CD4-positive, alpha-beta T cell treated with Interleukin-15 for 4 hours (primary cell): Measurements from ENCODE around the gene CCNG1.

Experiments
- DNase-seq: peaks from one replicate; pipeline ENCODE4 v3.0.0-alpha.2; 2020; ENCODE audit warnings: low spot score

The CCNG1 gene

DNA sequence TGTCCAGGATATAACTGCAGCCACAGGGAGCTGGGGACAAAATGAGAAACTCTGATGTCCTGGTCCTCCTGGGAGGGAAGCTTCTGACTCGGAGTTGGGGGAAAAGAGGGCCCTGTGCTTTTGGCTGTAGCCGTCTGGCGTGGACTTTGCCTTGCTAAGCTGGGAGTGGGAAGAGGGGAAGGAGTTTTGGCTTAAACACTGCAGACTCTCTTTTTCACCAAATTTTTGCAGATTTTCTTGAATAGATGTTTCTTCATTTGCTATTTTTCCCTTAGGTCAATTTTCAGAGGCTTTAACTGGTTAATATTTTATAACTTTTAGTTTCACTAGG lies 52.3 kb downstream of the CCNG1 start:
- no peak for DNase-seq
